ENCODE data around the gene KLHL40. TPM values are rescaled to one million over a fixed set of nuclear protein-coding genes. Genes with fewer than 3 reads are reported as not detected.

The KLHL40 gene
- total and polyA plus RNA-seq, 2 donors (not counting 3 experiments of a cell fraction or from before 2014, with no cell fraction given), result not detected

- Histone ChIP-seq H2AFZ (ENCODE audit: low read depth, low read length) (no peak overlapping the region), H3K9me3 (replicated peaks; ENCODE audit: control insufficient read depth, insufficient read depth, low read length) (no peaks in the 10 kb centered on the region), H3K36me3 (ENCODE audit: control insufficient read depth in 2 of 2, extremely low read depth in 1 of 2, insufficient read depth in 2 of 2, low read length in 2 of 2) (peaks cover 0 to 7% of the 10 kb centered on the region in 2 experiments), H3K79me2 (ENCODE audit: control insufficient read depth, insufficient read depth, low read length) (peaks cover 36% of the 10 kb centered on the region), H3K27ac (ENCODE audit: insufficient read depth, low read depth, low read length) (peak overlapping the region; percentile 74), H3K4me1 (ENCODE audit: control insufficient read depth, extremely low read depth, insufficient read depth, low read length) (peaks cover 36% of the 10 kb centered on the region), H3K27me3 (ENCODE audit: control insufficient read depth in 2 of 2, insufficient read depth in 2 of 2, low read length in 2 of 2) (no peaks in the 10 kb centered on the region), H3K9ac (replicated peaks; ENCODE audit: extremely low read depth, insufficient read depth, low read length) (peak overlapping the region; percentile 87), H4K20me1 (replicated peaks; ENCODE audit: control insufficient read depth, extremely low read depth, insufficient read depth, low read length) (no peaks in the 10 kb centered on the region), H3K9me1 (replicated peaks; ENCODE audit: control insufficient read depth, extremely low read depth, insufficient read depth, low read length) (no peaks in the 10 kb centered on the region), H3K4me3 (replicated peaks in 1 of 3; ENCODE audit: insufficient read depth in 1 of 3, low read depth in 1 of 3, low read length in 3 of 3) (peak overlapping the region; percentile 54 to 77 (median 57)), H3K4me2 (ENCODE audit: insufficient read depth, low read length) (peak overlapping the region; percentile 62)
- BruUV-seq (replicated peaks), result no TSS peak
- POLR2A ChIA-PET, result no interaction called here
- FAIRE-seq (no peak), DNase-seq (ENCODE audit: low read depth, low spot score) (peak; percentile 11)
- CTCF ChIA-PET, result no interaction called here
- no peak for TF ChIP-seq EZH2 (IDR thresholded peaks at IDR 0.05; ENCODE audit: borderline replicate concordance, low read depth, low read length, severe bottlenecking)
- peak; percentile 32 for TF ChIP-seq POLR2AphosphoS5 (IDR thresholded peaks at IDR 0.05; ENCODE audit: insufficient read depth, low read depth, low read length)
- no peak for TF ChIP-seq MYC (IDR thresholded peaks at IDR 0.05; ENCODE audit: low read depth, low read length)
- intact Hi-C loops (cut with micrococcal nuclease), result loop anchor here (2.0 kb wide), 2 partner anchors 29 to 73 kb away; partner anchors contain the start of gene KLHL40
- dilution Hi-C loops (cut with MboI; ENCODE audit: extremely low pct_ligation_motif_present, low sequenced_read_pairs), result no loop called here
Measured at GRCh38 chr3:42655331-42655888, 29.9 kb upstream of the KLHL40 start.

- H3K4me1 ChIP-seq (ENCODE audit: control insufficient read depth, extremely low read depth, insufficient read depth, low read length), result peaks cover 36% of the 10 kb centered on the region
- FAIRE-seq, result peak; percentile 77
- intact Hi-C loops (cut with micrococcal nuclease) (loop anchor here (2.0 kb wide), 2 partner anchors 29 to 73 kb away; partner anchors contain the start of gene KLHL40), dilution Hi-C loops (cut with MboI; ENCODE audit: extremely low pct_ligation_motif_present, low sequenced_read_pairs) (no loop called here)
- H2AFZ ChIP-seq (ENCODE audit: low read depth, low read length), result no peak overlapping the region
- peaks cover 0 to 7% of the 10 kb centered on the region in 2 experiments for H3K36me3 ChIP-seq (ENCODE audit: control insufficient read depth in 2 of 2, extremely low read depth in 1 of 2, insufficient read depth in 2 of 2, low read length in 2 of 2)
- TF ChIP-seq POLR2A (IDR thresholded peaks at IDR 0.05; ENCODE audit: low read depth, low read length) (no peak), FOS (IDR thresholded peaks at IDR 0.05; ENCODE audit: borderline replicate concordance, insufficient read depth, low read length) (peak; percentile 57)
- H4K20me1 ChIP-seq (replicated peaks; ENCODE audit: control insufficient read depth, extremely low read depth, insufficient read depth, low read length), result no peaks in the 10 kb centered on the region
- POLR2A ChIA-PET, result no interaction called here
- no peaks in the 10 kb centered on the region for H3K9me1 ChIP-seq (replicated peaks; ENCODE audit: control insufficient read depth, extremely low read depth, insufficient read depth, low read length)
- peak overlapping the region; percentile 2 for H3K4me2 ChIP-seq (ENCODE audit: insufficient read depth, low read length)
- no peak overlapping the region for H3K9ac ChIP-seq (replicated peaks; ENCODE audit: extremely low read depth, insufficient read depth, low read length)
- peak; percentile 37 for DNase-seq (ENCODE audit: low read depth, low spot score)
- H3K27ac ChIP-seq (ENCODE audit: insufficient read depth, low read depth, low read length), result no peak overlapping the region
- no peaks in the 10 kb centered on the region for H3K27me3 ChIP-seq (ENCODE audit: control insufficient read depth in 2 of 2, insufficient read depth in 2 of 2, low read length in 2 of 2)
- no peaks in the 10 kb centered on the region for H3K9me3 ChIP-seq (replicated peaks; ENCODE audit: control insufficient read depth, insufficient read depth, low read length)
- no peak overlapping the region for H3K4me3 ChIP-seq (replicated peaks in 1 of 3; ENCODE audit: insufficient read depth in 1 of 3, low read depth in 1 of 3, low read length in 3 of 3)
- peaks cover 31% of the 10 kb centered on the region for H3K79me2 ChIP-seq (ENCODE audit: control insufficient read depth, insufficient read depth, low read length)
- no TSS peak for BruUV-seq (replicated peaks)
- CTCF ChIA-PET, result no interaction called here
Measured at GRCh38 chr3:42655980-42656679, 29.2 kb upstream of the KLHL40 start.
